ENCODE measurements around the gene ZBTB1. TPM values are rescaled to one million over a fixed set of nuclear protein-coding genes. Genes with fewer than 3 reads are reported as not detected.
"Not testable (repeated sequence)": the region's sequence is repeated elsewhere in the genome, so short reads cannot be mapped to it uniquely, and the experiment has no call there.

The ZBTB1 gene
- total RNA-seq, 1 experiment from 2014 or later, result 37.8 TPM

- Histone ChIP-seq H3K9ac (ENCODE audit: extremely low read depth, insufficient read length, low read length) (no peak overlapping the region), H3K79me2 (ENCODE audit: insufficient read depth, low read length) (no peaks in the 10 kb centered on the region), H4K5ac (ENCODE audit: insufficient read length, low read depth, low read length) (no peak overlapping the region), H3K18ac (ENCODE audit: insufficient read length, low read depth, low read length) (no peak overlapping the region), H2BK5ac (ENCODE audit: insufficient read length, low read length) (no peak overlapping the region), H4K91ac (ENCODE audit: insufficient read length, low read depth, low read length) (no peak overlapping the region), H2BK120ac (ENCODE audit: low read depth, low read length, poor library complexity, severe bottlenecking) (no peak overlapping the region), H3K23ac (ENCODE audit: insufficient read length, low read depth, low read length) (no peak overlapping the region), H2AFZ (ENCODE audit: low read length) (no peak overlapping the region), H3K14ac (ENCODE audit: insufficient read depth, low read length) (no peak overlapping the region), H4K8ac (replicated peaks; ENCODE audit: insufficient read length, low read depth, low read length) (no peak overlapping the region), H2BK20ac (ENCODE audit: low read depth, low read length, poor library complexity, severe bottlenecking) (no peak overlapping the region), H3K9me3 (ENCODE audit: control insufficient read depth, low read depth, low read length) (no peaks in the 10 kb centered on the region), H3T11ph (ENCODE audit: low read length) (no peak overlapping the region), H3K4me1 (ENCODE audit: insufficient read depth, low read length) (no peaks in the 10 kb centered on the region), H3K4me2 (ENCODE audit: insufficient read depth, insufficient read length, low read length) (no peak overlapping the region), H3K23me2 (ENCODE audit: insufficient read length, low read depth, low read length, poor library complexity, severe bottlenecking) (no peaks in the 10 kb centered on the region), H3K4ac (ENCODE audit: low read depth, low read length) (no peak overlapping the region), H2BK12ac (ENCODE audit: insufficient read length, low read depth, low read length) (no peak overlapping the region), H3K27me3 (ENCODE audit: insufficient read depth, low read length) (no peaks in the 10 kb centered on the region), H3K56ac (ENCODE audit: insufficient read length, low read depth, low read length) (no peak overlapping the region), H2AK5ac (ENCODE audit: insufficient read length, low read length) (no peak overlapping the region), H3K27ac (ENCODE audit: insufficient read length, low read depth, low read length) (no peak overlapping the region), H4K20me1 (ENCODE audit: control insufficient read depth, insufficient read depth, insufficient read length) (no peaks in the 10 kb centered on the region), H2BK15ac (ENCODE audit: low read depth, low read length) (no peak overlapping the region), H3K79me1 (ENCODE audit: insufficient read depth, low read depth, low read length, poor library complexity, severe bottlenecking) (no peaks in the 10 kb centered on the region)
- WGBS (ENCODE audit: extremely low coverage, insufficient read length, low lambda C conversion rate), result no CpG with 5 or more reads among the region's 5 CpGs
- no peaks in the 10 kb centered on the region for H3K36me3 Mint-ChIP-seq (ENCODE audit: insufficient read depth in 1 of 3, low read depth in 3 of 3)
- no peaks in the 10 kb centered on the region; the same call in 1 of the 2 replicates for H3K27me3 Mint-ChIP-seq (ENCODE audit: low read depth)
- no peak overlapping the region for H3K4me3 Mint-ChIP-seq
- no peak for TF ChIP-seq CTCF (conservative IDR thresholded peaks at IDR 0.05)
- peaks cover 5 to 7% of the 10 kb centered on the region in 2 experiments; a peak in 3 of 4 replicates for H3K4me1 Mint-ChIP-seq
- peak; percentile 30 for DNase-seq
- H3K27ac Mint-ChIP-seq, result no peak overlapping the region
- H3K9me3 Mint-ChIP-seq, result no peaks in the 10 kb centered on the region
These were observed 52.0 kb downstream of the ZBTB1 start for GRCh38 chr14:64556526-64556925.

- H4K91ac ChIP-seq (ENCODE audit: insufficient read length, low read depth, low read length); H3K79me2 ChIP-seq (ENCODE audit: insufficient read depth, low read length); H3K9me3 Mint-ChIP-seq; H3K23me2 ChIP-seq (ENCODE audit: insufficient read length, low read depth, low read length, poor library complexity, severe bottlenecking); H3K23ac ChIP-seq (ENCODE audit: insufficient read length, low read depth, low read length); H3K79me1 ChIP-seq (ENCODE audit: insufficient read depth, low read depth, low read length, poor library complexity, severe bottlenecking); H4K8ac ChIP-seq (replicated peaks; ENCODE audit: insufficient read length, low read depth, low read length); H3K18ac ChIP-seq (ENCODE audit: insufficient read length, low read depth, low read length); H3T11ph ChIP-seq (ENCODE audit: low read length); H2BK120ac ChIP-seq (ENCODE audit: low read depth, low read length, poor library complexity, severe bottlenecking); DNase-seq; H2AK5ac ChIP-seq (ENCODE audit: insufficient read length, low read length); H3K4me1 Mint-ChIP-seq; H3K4ac ChIP-seq (ENCODE audit: low read depth, low read length); H3K9ac ChIP-seq (ENCODE audit: extremely low read depth, insufficient read length, low read length); H3K36me3 Mint-ChIP-seq (ENCODE audit: insufficient read depth in 1 of 3, low read depth in 3 of 3); H4K20me1 ChIP-seq (ENCODE audit: control insufficient read depth, insufficient read depth, insufficient read length); H3K27ac ChIP-seq (ENCODE audit: insufficient read length, low read depth, low read length); H3K56ac ChIP-seq (ENCODE audit: insufficient read length, low read depth, low read length); H2BK12ac ChIP-seq (ENCODE audit: insufficient read length, low read depth, low read length); H3K4me2 ChIP-seq (ENCODE audit: insufficient read depth, insufficient read length, low read length); H2BK5ac ChIP-seq (ENCODE audit: insufficient read length, low read length); H3K9me3 ChIP-seq (ENCODE audit: control insufficient read depth, low read depth, low read length); H2BK15ac ChIP-seq (ENCODE audit: low read depth, low read length); H4K5ac ChIP-seq (ENCODE audit: insufficient read length, low read depth, low read length); H2AFZ ChIP-seq (ENCODE audit: low read length); H3K4me1 ChIP-seq (ENCODE audit: insufficient read depth, low read length); H3K14ac ChIP-seq (ENCODE audit: insufficient read depth, low read length); H3K4me3 Mint-ChIP-seq; H3K27me3 ChIP-seq (ENCODE audit: insufficient read depth, low read length); H2BK20ac ChIP-seq (ENCODE audit: low read depth, low read length, poor library complexity, severe bottlenecking); H3K27me3 Mint-ChIP-seq (ENCODE audit: low read depth): not testable (repeated sequence)
- H3K27ac Mint-ChIP-seq, result 0 out of 7 replicates have a peak overlapping the region, but pooled peaks of 1 of the 3 experiments have one; percentile 55
- WGBS (ENCODE audit: extremely low coverage, insufficient read length, low lambda C conversion rate), result no CpG with 5 or more reads among the region's 2 CpGs
These were observed 53.6 kb downstream of the ZBTB1 start for GRCh38 chr14:64558216-64558615.
